Muscle layer of colon (tissue), 2 donors: ENCODE data around the gene DGKE.

Source experiments
- H3K27ac ChIP-seq: one replicate; pipeline ENCODE4 v1.7.0; 2013; ENCODE audit warnings: low read depth, mild to moderate bottlenecking, low read length, moderate library complexity
- H3K27me3 ChIP-seq, 2 donors: one replicate each; pipeline ENCODE4 v1.7.0; 2013; ENCODE audit warnings: low read length in 2 of 2, mild to moderate bottlenecking in 2 of 2; ENCODE audit not compliant: insufficient read depth in 2 of 2, control insufficient read depth in 1 of 2
- H3K36me3 ChIP-seq: one replicate; pipeline ENCODE4 v1.7.0; 2013; ENCODE audit warnings: mild to moderate bottlenecking, low read length; ENCODE audit not compliant: insufficient read depth
- H3K4me1 ChIP-seq: one replicate; pipeline ENCODE4 v1.7.0; 2013; ENCODE audit warnings: mild to moderate bottlenecking, low read length; ENCODE audit not compliant: insufficient read depth
- H3K4me3 ChIP-seq, 2 donors: one replicate each; pipeline ENCODE4 v1.7.0; 2013; ENCODE audit warnings: low read length in 2 of 2, low read depth in 1 of 2, mild to moderate bottlenecking in 1 of 2, moderate library complexity in 1 of 2
- H3K9ac ChIP-seq: one replicate; pipeline ENCODE4 v1.7.0; 2013; ENCODE audit warnings: low read length
- H3K9me3 ChIP-seq: one replicate; pipeline ENCODE4 v1.7.0; 2013; ENCODE audit warnings: mild to moderate bottlenecking, low read length
- donor health status: abdominal sarcoma.
- donor health status: Adenocarcinoma of cecum.

Gene DGKE

GRCh38 chr17:56894859-56895455 is 61.0 kb downstream of the DGKE start:
- no peak overlapping the region for H3K9ac ChIP-seq
- H3K27me3 ChIP-seq, result no peaks in the 10 kb centered on the region
- no peak overlapping the region for H3K27ac ChIP-seq
- no peak overlapping the region for H3K4me3 ChIP-seq
- no peaks in the 10 kb centered on the region for H3K4me1 ChIP-seq
- peaks cover 72% of the 10 kb centered on the region for H3K36me3 ChIP-seq
- no peaks in the 10 kb centered on the region for H3K9me3 ChIP-seq

GRCh38 chr17:56896217-56896967 is 62.4 kb downstream of the DGKE start:
- H3K9ac ChIP-seq, result no peak overlapping the region
- H3K9me3 ChIP-seq, result no peaks in the 10 kb centered on the region
- H3K27ac ChIP-seq, result no peak overlapping the region
- H3K4me1 ChIP-seq, result no peaks in the 10 kb centered on the region
- peaks cover 71% of the 10 kb centered on the region for H3K36me3 ChIP-seq
- no peak overlapping the region for H3K4me3 ChIP-seq
- H3K27me3 ChIP-seq, result no peaks in the 10 kb centered on the region

DNA sequence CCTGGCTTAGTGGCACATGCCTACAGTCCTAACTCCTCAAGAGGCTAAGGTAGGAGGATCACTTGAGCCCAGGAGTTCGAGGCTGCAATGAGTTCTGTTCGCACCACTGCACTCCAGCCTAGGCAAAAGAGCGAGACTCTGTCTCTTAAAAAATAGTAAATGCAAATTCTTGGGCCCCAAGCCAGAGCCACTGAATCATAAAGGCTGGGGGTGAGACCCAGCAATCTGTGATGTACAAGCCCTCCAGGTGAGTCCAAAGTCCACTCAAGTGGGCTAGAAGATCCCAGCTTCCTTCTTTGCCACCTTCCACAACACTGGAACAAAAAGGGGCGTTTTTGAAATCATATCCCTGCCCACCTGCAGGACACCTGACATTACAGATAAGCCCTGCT is 63.0 kb downstream of the DGKE start:
- no peaks in the 10 kb centered on the region for H3K4me1 ChIP-seq
- peaks cover 71% of the 10 kb centered on the region for H3K36me3 ChIP-seq

DNA sequence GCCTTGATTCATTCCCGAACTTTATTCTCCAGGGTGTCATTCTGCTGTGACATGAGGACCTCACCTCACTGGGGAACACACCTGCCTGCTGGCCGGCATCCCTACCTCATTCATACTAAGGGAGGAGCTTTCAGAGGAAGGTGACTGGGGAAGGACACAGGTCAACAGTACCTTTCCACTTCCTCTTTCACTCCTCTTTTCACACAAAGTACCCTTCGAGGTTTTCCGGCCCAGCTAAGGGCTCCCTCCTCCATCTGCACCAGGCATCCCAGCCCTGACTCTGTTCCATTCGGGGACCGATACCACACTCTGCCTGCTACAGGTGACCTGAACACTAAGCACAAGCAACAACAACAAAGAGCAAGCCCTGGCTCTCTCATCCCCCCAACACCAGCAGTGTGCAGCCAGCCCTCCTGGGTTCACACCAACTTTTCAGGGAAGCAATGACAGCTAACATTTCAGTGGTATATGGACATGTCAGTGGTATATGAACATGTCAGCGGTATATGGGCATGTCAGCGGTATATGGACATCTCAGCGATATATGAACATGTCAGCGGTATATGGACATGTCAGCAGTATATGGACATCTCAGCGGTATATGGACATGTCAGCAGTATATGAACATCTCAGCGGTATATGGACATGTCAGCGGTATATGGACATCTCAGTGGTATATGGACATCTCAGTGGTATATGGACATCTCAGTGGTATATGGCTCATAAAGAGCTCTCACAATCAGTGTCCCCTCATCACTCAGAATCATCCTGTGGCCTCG is 63.9 kb downstream of the DGKE start:
- Histone ChIP-seq H3K9ac (no peak overlapping the region), H3K4me3 (no peak overlapping the region), H3K27ac (no peak overlapping the region), H3K9me3 (no peaks in the 10 kb centered on the region), H3K27me3 (no peaks in the 10 kb centered on the region), H3K4me1 (no peaks in the 10 kb centered on the region), H3K36me3 (peaks cover 72% of the 10 kb centered on the region)

More for the DNA sequence above, 63.0 kb downstream of the DGKE start:
- no peaks in the 10 kb centered on the region for H3K9me3 ChIP-seq
- no peak overlapping the region for H3K4me3 ChIP-seq
- no peaks in the 10 kb centered on the region for H3K27me3 ChIP-seq
- H3K9ac ChIP-seq, result no peak overlapping the region
- no peak overlapping the region for H3K27ac ChIP-seq

DNA sequence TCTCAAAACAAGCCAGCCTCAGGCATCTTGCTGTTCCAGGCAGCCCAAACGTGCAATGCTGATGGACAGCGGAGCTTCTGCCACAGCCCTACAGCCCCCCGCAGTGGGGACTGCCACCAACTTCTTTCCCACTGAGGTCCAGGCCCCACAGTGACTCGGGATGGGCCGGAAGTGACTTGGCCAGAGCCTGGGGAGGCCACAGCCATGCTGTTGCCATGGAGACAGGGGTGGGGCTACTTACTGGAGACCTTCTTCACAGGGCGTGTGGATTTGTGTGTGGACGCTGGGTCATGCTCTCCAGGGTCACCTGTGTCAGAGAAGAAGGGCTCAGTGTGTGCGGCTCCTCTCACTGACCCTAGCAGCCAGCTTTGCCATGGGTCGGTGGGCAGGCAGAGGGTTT is 64.9 kb downstream of the DGKE start:
- H3K36me3 ChIP-seq, result peaks cover 70% of the 10 kb centered on the region
- H3K9me3 ChIP-seq, result no peaks in the 10 kb centered on the region

GRCh38 chr17:56899403-56899802 is 65.5 kb downstream of the DGKE start:
- Histone ChIP-seq H3K36me3 (peaks cover 75% of the 10 kb centered on the region), H3K27me3 (no peaks in the 10 kb centered on the region), H3K4me1 (no peaks in the 10 kb centered on the region), H3K9me3 (no peaks in the 10 kb centered on the region), H3K27ac (no peak overlapping the region), H3K9ac (no peak overlapping the region), H3K4me3 (no peak overlapping the region)

More for the DNA sequence above, 64.9 kb downstream of the DGKE start:
- no peaks in the 10 kb centered on the region for H3K4me1 ChIP-seq
- no peak overlapping the region for H3K9ac ChIP-seq
- no peak overlapping the region for H3K27ac ChIP-seq
- no peaks in the 10 kb centered on the region for H3K27me3 ChIP-seq
- H3K4me3 ChIP-seq, result no peak overlapping the region

- Histone ChIP-seq H3K4me3 (no peak overlapping the region), H3K9me3 (no peaks in the 10 kb centered on the region), H3K4me1 (no peaks in the 10 kb centered on the region), H3K9ac (no peak overlapping the region), H3K27ac (no peak overlapping the region), H3K27me3 (no peaks in the 10 kb centered on the region), H3K36me3 (peaks cover 65% of the 10 kb centered on the region)
Observed at GRCh38 chr17:56902348-56902747, 68.4 kb downstream of the DGKE start.

GRCh38 chr17:56903560-56903959 is 69.6 kb downstream of the DGKE start:
- Histone ChIP-seq H3K4me3 (no peak overlapping the region), H3K4me1 (no peaks in the 10 kb centered on the region), H3K27me3 (no peaks in the 10 kb centered on the region), H3K27ac (no peak overlapping the region), H3K9me3 (no peaks in the 10 kb centered on the region), H3K9ac (no peak overlapping the region), H3K36me3 (peaks cover 66% of the 10 kb centered on the region)

- Histone ChIP-seq H3K4me1 (peaks cover 30% of the 10 kb centered on the region), H3K9me3 (no peaks in the 10 kb centered on the region), H3K27me3 (no peaks in the 10 kb centered on the region), H3K27ac (no peak overlapping the region), H3K4me3 (no peak overlapping the region), H3K36me3 (peaks cover 35% of the 10 kb centered on the region), H3K9ac (no peak overlapping the region)
Observed at GRCh38 chr17:56908001-56908542, 74.1 kb downstream of the DGKE start.

- peaks cover 19% of the 10 kb centered on the region for H3K36me3 ChIP-seq
- H3K9ac ChIP-seq, result no peak overlapping the region
- H3K9me3 ChIP-seq, result no peaks in the 10 kb centered on the region
- H3K27me3 ChIP-seq, result no peaks in the 10 kb centered on the region
- H3K27ac ChIP-seq, result no peak overlapping the region
- H3K4me3 ChIP-seq, result peak overlapping the region in 1 of 2 donors; percentile 16
- peaks cover 31% of the 10 kb centered on the region for H3K4me1 ChIP-seq
Observed at GRCh38 chr17:56909742-56910508, 76.0 kb downstream of the DGKE start.
